ENCODE measurements around the gene VGF. TPM values are rescaled to one million over a fixed set of nuclear protein-coding genes. Genes with fewer than 3 reads are reported as not detected.
"Not testable (repeated sequence)": the region's sequence is repeated elsewhere in the genome, so short reads cannot be mapped to it uniquely, and the experiment has no call there.

The VGF gene
- total RNA-seq, 1 experiment from 2014 or later, result 1.2 TPM

- no peak overlapping the region for H3K4me3 ChIP-seq (ENCODE audit: low read depth, low read length)
- TF ChIP-seq, protein P1, sequence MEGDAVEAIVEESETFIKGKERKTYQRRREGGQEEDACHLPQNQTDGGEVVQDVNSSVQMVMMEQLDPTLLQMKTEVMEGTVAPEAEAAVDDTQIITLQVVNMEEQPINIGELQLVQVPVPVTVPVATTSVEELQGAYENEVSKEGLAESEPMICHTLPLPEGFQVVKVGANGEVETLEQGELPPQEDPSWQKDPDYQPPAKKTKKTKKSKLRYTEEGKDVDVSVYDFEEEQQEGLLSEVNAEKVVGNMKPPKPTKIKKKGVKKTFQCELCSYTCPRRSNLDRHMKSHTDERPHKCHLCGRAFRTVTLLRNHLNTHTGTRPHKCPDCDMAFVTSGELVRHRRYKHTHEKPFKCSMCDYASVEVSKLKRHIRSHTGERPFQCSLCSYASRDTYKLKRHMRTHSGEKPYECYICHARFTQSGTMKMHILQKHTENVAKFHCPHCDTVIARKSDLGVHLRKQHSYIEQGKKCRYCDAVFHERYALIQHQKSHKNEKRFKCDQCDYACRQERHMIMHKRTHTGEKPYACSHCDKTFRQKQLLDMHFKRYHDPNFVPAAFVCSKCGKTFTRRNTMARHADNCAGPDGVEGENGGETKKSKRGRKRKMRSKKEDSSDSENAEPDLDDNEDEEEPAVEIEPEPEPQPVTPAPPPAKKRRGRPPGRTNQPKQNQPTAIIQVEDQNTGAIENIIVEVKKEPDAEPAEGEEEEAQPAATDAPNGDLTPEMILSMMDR (IDR thresholded peaks at IDR 0.05; ENCODE audit: insufficient read depth in 1 of 2, low read depth in 1 of 2, low read length in 1 of 2, severe bottlenecking in 1 of 2, unreplicated experiment in 1 of 2), result no peak
- CTCF ChIA-PET, result no interaction called here
- no peaks in the 10 kb centered on the region for H3K36me3 ChIP-seq (ENCODE audit: control insufficient read depth, insufficient read depth, low read length)
- no peak for DNase-seq
- intact Hi-C loops (cut with micrococcal nuclease; ENCODE audit: unreplicated experiment), result no loop called here
- Mint-ChIP-seq H3K27ac (ENCODE audit: unreplicated experiment) (no peak overlapping the region), H3K36me3 (ENCODE audit: insufficient read depth, unreplicated experiment) (no peaks in the 10 kb centered on the region), H3K27me3 (ENCODE audit: insufficient read depth, unreplicated experiment) (no peaks in the 10 kb centered on the region), H3K9me3 (ENCODE audit: unreplicated experiment) (no peaks in the 10 kb centered on the region), H3K4me1 (ENCODE audit: low read depth, unreplicated experiment) (peaks cover 7% of the 10 kb centered on the region), H3K4me3 (ENCODE audit: unreplicated experiment) (no peak overlapping the region)
- H3K9me3 ChIP-seq, result no peaks in the 10 kb centered on the region
- H3K4me1 ChIP-seq, result peaks cover 9% of the 10 kb centered on the region
- no TSS peak for BruUV-seq (replicated peaks)
- H3K27me3 ChIP-seq (replicated peaks; ENCODE audit: control insufficient read depth, insufficient read depth, low read length), result no peaks in the 10 kb centered on the region
- POLR2A ChIA-PET, result no interaction called here
Measured at GRCh38 chr7:101113836-101114235, 51.5 kb downstream of the VGF start.

- H3K36me3 ChIP-seq (ENCODE audit: control insufficient read depth, insufficient read depth, low read length); H3K4me3 ChIP-seq (ENCODE audit: low read depth, low read length); H3K9me3 Mint-ChIP-seq (ENCODE audit: unreplicated experiment); H3K4me3 Mint-ChIP-seq (ENCODE audit: unreplicated experiment); H3K27me3 ChIP-seq (replicated peaks; ENCODE audit: control insufficient read depth, insufficient read depth, low read length); BruUV-seq (replicated peaks); H3K27ac Mint-ChIP-seq (ENCODE audit: unreplicated experiment); intact Hi-C loops (cut with micrococcal nuclease; ENCODE audit: unreplicated experiment); DNase-seq; H3K36me3 Mint-ChIP-seq (ENCODE audit: insufficient read depth, unreplicated experiment); H3K9me3 ChIP-seq; POLR2A ChIA-PET; H3K27me3 Mint-ChIP-seq (ENCODE audit: insufficient read depth, unreplicated experiment); H3K4me1 Mint-ChIP-seq (ENCODE audit: low read depth, unreplicated experiment); H3K4me1 ChIP-seq; CTCF ChIA-PET: not testable (repeated sequence)
Measured at GRCh38 chr7:101113140-101113539, 52.2 kb downstream of the VGF start.

Small RNAs within 50 kb of the gene (microRNA-seq; reads per million reads assigned to microRNA genes)
- not detected for gene MIR4653

Other genes starting within 250 kb of the VGF start
- gene MUC3A, start 216.0 kb downstream of the VGF start, total RNA-seq (2022), result 25.1 and 27.0 TPM in 2 replicates
- 0.16 and 0.49 TPM in 2 replicates for gene MUC12, start 196.0 kb downstream of the VGF start, total RNA-seq (2022)
- gene MUC17, start 145.5 kb downstream of the VGF start, total RNA-seq (2022), result 0.09 and 0.21 TPM in 2 replicates
- gene TRIM56, start 80.1 kb downstream of the VGF start, total RNA-seq (2022), result 30.3 and 33.4 TPM in 2 replicates
- 0.09 and 0.25 TPM in 2 replicates for gene SERPINE1, start 38.5 kb downstream of the VGF start, total RNA-seq (2022)
- 52.3 and 62.9 TPM in 2 replicates for gene AP1S1, start 11.1 kb downstream of the VGF start, total RNA-seq (2022)
- 0.19 TPM in 1 of 2 replicates, not detected in the other for gene NAT16, start 14.7 kb upstream of the VGF start, total RNA-seq (2022)
- gene MOGAT3, start 35.5 kb upstream of the VGF start, total RNA-seq (2022), result 6.3 and 8.1 TPM in 2 replicates
- gene PLOD3, start 52.0 kb upstream of the VGF start, total RNA-seq (2022), result 112 and 123 TPM in 2 replicates
- gene ZNHIT1, start 52.6 kb upstream of the VGF start, total RNA-seq (2022), result 64.0 and 66.2 TPM in 2 replicates
- gene CLDN15, start 72.2 kb upstream of the VGF start, total RNA-seq (2022), result 9.1 and 10.0 TPM in 2 replicates
- gene FIS1, start 79.5 kb upstream of the VGF start, total RNA-seq (2022), result 97.9 and 99.9 TPM in 2 replicates
- gene IFT22, start 156.2 kb upstream of the VGF start, total RNA-seq (2022), result 14.4 and 17.4 TPM in 2 replicates
- gene COL26A1, start 197.3 kb upstream of the VGF start, total RNA-seq (2022), result 19.1 and 23.3 TPM in 2 replicates

All from Caco-2 (cell line).